ENCODE data around the gene CDC14B.
"Not testable (repeated sequence)": the region's sequence is repeated elsewhere in the genome, so short reads cannot be mapped to it uniquely, and the experiment has no call there.

The CDC14B gene

GRCh38 chr9:96626912-96627311 is 7.3 kb upstream of the CDC14B start:
- no peak for DNase-seq (ENCODE audit: low read depth)

- no peak for DNase-seq (ENCODE audit: low read depth)
Measured at GRCh38 chr9:96621618-96622017, 2.0 kb upstream of the CDC14B start.

GRCh38 chr9:96620832-96621269 is 1.2 kb upstream of the CDC14B start:
- no peak for DNase-seq (ENCODE audit: low read depth)

- no peak for DNase-seq (ENCODE audit: low read depth)
Measured at GRCh38 chr9:96620181-96620514, 505 bp upstream of the CDC14B start.

GRCh38 chr9:96619124-96619465 is 548 bp downstream of the CDC14B start:
- no peak for DNase-seq (ENCODE audit: low read depth)

GRCh38 chr9:96618209-96619123 is 1.2 kb downstream of the CDC14B start:
- DNase-seq (ENCODE audit: low read depth): no peak

- DNase-seq (ENCODE audit: low read depth): no peak
Measured at GRCh38 chr9:96617439-96618185, 2.0 kb downstream of the CDC14B start.

GRCh38 chr9:96616817-96617438 is 2.7 kb downstream of the CDC14B start:
- no peak for DNase-seq (ENCODE audit: low read depth)

GRCh38 chr9:96615411-96615810 is 4.2 kb downstream of the CDC14B start:
- no peak for DNase-seq (ENCODE audit: low read depth)

GRCh38 chr9:96614664-96615063 is 5.0 kb downstream of the CDC14B start:
- not testable (repeated sequence) for DNase-seq (ENCODE audit: low read depth)

- DNase-seq (ENCODE audit: low read depth): no peak
Measured at GRCh38 chr9:96612966-96613589, 6.6 kb downstream of the CDC14B start.

- DNase-seq (ENCODE audit: low read depth): no peak
Measured at GRCh38 chr9:96612105-96612965, 7.3 kb downstream of the CDC14B start.

- no peak for DNase-seq (ENCODE audit: low read depth)
Measured at GRCh38 chr9:96611302-96611701, 8.3 kb downstream of the CDC14B start.

GRCh38 chr9:96609732-96610131 is 9.9 kb downstream of the CDC14B start:
- no peak for DNase-seq (ENCODE audit: low read depth)

GRCh38 chr9:96607971-96608370 is 11.7 kb downstream of the CDC14B start:
- no peak for DNase-seq (ENCODE audit: low read depth)

- DNase-seq (ENCODE audit: low read depth): no peak
Measured at GRCh38 chr9:96605328-96605727, 14.3 kb downstream of the CDC14B start.

- DNase-seq (ENCODE audit: low read depth): no peak
Measured at GRCh38 chr9:96604004-96604319, 15.7 kb downstream of the CDC14B start.

- DNase-seq (ENCODE audit: low read depth): no peak
Measured at GRCh38 chr9:96603305-96604003, 16.2 kb downstream of the CDC14B start.

GRCh38 chr9:96599298-96599697 is 20.3 kb downstream of the CDC14B start:
- no peak for DNase-seq (ENCODE audit: low read depth)

- DNase-seq (ENCODE audit: low read depth): no peak
Measured at GRCh38 chr9:96596601-96597111, 23.0 kb downstream of the CDC14B start.

All from T follicular helper cell (primary cell).